Measurements from ENCODE around the gene PAFAH1B2. TPM values are rescaled to one million over a fixed set of nuclear protein-coding genes. Genes with fewer than 3 reads are reported as not detected.
A peak's percentile ranks its signal among the peaks of the same experiment; 100 is the strongest.

PAFAH1B2 gene
- total RNA-seq, 1 donor from 2014 or later, result 190 TPM

DNA sequence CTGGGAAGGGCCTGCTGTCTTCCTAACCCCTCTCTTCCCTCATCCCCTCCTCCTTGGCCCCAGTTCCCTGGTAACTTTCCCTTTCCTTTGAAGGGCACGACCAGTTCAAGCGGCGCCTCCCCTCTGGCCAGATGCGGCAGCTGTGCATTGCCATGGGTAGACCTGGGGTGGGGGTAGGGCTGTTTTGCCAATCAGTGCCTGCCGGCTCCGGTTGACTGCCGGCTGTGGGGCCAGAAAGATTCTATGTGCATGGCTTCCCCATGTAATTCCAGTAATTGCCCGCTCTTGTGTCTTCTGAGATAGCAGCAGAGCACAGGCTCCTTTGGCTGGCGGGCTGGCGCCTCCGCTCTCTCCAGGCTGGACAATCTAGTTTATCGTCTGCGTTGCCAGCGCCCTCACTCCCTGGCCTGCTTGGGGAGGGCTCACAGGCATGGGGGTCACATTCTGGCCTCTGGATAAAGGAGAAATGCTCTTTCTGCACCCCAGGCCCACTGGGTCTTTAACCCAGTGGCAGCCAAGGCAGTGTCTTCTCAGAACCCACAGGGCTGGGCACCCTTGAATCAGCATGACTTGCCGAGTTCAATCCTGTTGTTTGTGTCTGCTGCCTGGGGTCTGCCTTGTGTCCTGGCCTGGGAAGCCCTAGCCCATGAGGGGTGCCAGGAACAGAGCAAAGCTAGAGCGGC lies 43.9 kb downstream of the PAFAH1B2 start:
- DNase-seq (ENCODE audit: low read depth in 2 of 2), result no peak

DNA sequence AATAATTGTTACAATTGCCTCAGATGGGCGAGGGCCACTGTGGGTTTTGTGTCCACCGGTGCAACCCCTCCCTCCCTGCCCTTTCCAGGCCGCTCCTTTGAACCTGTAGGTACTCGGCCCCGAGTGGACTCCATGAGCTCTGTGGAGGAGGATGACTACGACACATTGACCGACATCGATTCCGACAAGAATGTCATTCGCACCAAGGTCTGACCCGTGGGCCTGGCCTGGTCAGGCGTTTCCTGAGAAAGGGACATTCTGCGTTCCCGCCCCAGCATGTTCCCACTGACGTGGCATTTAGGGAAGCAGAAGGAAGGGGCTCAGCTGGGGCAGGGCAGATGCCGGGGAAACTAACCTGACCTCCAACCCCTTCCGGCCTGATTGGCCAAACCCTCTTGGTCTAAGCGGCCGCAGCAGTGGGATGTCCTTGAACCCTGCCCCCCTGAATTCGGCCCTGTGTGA lies 44.6 kb downstream of the PAFAH1B2 start:
- DNase-seq (ENCODE audit: low read depth in 2 of 2), result no peak

DNA sequence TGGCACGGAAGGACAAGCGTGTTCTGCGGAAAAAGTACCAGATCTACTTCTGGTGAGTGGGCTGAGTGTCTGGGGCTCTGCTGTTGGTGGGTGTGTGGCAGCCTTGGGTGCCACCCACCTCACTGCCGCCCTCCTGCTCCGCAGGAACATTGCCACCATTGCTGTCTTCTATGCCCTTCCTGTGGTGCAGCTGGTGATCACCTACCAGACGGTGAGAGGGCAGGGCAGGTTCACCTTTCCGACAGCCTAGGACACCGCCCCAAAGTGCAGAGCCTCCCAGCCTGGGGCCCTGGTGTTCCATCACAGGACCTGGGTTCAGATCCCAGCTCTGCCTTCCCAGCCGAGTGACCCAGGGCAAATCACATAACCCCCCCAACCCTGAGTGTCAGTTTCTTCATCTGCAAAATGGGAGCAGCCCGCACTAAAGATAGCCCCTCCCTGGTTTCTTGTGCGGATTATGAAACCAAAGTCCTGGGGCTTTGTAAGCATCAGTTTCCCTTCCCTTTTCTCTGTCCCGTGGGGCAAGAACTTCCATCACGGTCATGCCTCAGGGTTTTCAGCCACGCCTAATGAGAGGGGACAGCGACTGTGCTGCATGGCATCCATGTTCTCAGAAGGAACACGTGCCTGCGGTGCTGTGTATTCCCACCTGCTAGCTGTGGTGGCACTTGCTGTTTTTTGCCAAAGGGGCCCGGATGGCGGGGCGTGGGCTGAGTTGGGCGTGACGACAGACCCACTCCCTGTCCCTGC lies 45.3 kb downstream of the PAFAH1B2 start:
- no peak for DNase-seq (ENCODE audit: low read depth in 2 of 2)

DNA sequence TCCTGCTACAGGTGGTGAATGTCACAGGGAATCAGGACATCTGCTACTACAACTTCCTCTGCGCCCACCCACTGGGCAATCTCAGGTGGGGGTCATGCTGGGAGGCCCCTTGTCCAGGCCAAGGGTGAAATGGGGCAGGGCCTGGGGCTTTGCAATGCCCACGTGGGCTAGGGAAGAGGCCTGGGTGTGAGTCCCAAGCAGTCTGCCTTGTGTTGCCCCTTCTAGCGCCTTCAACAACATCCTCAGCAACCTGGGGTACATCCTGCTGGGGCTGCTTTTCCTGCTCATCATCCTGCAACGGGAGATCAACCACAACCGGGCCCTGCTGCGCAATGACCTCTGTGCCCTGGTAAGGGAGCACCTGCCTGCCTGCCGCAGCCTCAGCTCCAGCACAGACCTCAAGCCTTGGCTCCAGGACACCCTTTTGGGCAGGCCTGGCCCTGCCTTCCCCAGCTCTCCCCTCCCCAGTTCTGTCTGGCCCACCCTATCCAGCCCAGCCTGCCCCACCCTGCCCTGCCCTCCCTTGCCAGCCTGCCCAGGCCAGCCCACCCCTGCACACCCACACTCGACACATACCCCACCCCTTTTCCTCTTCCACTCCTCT lies 46.0 kb downstream of the PAFAH1B2 start:
- no peak for DNase-seq (ENCODE audit: low read depth in 2 of 2)

DNA sequence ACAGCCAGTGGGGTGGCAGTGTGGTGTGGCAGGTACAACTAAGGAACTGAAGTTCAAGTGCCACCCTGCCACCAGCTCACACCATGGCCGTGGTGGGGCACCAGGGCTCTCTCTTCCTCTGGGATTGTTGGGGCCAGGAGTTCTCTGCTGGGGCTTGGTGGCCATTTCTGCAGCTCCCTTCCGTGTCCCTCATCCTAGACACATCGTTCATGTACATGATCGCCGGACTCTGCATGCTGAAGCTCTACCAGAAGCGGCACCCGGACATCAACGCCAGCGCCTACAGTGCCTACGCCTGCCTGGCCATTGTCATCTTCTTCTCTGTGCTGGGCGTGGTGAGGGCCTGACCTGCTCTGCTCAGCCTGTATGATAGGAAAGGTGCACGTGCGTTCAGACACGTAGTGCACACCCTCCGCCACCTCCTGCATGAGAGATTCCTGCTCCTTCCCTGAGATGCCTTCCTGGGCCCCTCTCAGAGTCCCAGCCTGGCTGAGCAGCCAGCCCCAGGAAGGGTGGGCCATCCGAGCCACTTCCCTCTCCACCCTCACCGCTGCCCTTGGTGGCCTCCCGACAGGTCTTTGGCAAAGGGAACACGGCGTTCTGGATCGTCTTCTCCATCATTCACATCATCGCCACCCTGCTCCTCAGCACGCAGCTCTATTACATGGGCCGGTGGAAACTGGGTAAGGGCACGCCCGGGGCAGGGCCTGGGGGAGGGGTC lies 47.8 kb downstream of the PAFAH1B2 start:
- DNase-seq (ENCODE audit: low read depth in 2 of 2), result no peak

DNA sequence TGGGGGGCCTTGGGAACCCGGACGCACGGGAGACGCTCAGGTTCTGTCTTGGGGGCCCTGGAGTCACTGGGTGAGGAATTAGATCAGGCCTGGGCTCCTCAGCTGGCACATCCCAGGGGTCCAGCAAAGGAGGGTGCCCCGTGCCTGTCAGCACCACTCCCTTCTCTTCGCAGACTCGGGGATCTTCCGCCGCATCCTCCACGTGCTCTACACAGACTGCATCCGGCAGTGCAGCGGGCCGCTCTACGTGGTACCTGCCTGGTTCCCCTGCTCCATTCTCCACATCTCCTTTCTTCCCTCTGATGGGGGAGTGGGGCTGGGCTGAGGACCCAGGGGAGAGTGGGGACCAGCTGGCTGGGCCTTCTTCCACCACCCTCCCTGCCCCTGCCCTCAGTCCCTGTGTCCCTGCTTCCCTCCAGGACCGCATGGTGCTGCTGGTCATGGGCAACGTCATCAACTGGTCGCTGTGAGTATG lies 48.4 kb downstream of the PAFAH1B2 start:
- no peak for DNase-seq (ENCODE audit: low read depth in 2 of 2)

DNA sequence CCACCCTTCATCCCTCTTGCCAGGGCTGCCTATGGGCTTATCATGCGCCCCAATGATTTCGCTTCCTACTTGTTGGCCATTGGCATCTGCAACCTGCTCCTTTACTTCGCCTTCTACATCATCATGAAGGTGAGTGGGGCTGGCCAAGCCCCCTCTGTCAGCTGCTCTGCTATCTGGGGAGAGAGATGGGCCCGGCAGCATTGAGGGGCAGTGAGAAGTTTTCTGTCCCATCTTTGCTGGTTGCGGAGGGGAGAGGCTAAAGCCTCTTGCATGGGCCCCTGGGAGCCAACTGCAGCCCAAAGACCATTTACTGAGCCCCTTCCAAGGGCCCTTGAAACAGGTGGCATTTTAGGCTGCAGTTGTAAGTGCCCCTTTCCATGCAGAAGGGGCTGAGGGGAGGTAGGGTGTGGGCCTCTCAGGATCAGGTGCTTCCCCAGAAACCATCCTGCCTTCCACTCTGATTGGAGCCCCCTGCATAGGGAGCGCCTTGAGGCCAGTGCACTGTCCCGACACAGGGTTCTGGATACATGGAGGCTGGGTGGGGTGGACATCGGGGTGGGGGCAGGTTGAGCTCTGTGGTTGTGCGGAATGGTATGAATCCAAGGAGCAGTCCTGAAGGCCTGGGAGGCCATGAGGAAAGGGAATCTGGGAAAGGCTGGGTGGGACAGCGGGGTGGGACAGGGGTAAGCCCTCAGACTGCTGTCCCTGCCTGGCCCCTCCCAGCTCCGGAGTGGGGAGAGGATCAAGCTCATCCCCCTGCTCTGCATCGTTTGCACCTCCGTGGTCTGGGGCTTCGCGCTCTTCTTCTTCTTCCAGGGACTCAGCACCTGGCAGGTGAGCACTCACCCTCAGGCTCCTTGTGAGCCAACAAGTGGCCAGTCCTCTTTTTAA lies 49.3 kb downstream of the PAFAH1B2 start:
- no peak for DNase-seq (ENCODE audit: low read depth in 2 of 2)

DNA sequence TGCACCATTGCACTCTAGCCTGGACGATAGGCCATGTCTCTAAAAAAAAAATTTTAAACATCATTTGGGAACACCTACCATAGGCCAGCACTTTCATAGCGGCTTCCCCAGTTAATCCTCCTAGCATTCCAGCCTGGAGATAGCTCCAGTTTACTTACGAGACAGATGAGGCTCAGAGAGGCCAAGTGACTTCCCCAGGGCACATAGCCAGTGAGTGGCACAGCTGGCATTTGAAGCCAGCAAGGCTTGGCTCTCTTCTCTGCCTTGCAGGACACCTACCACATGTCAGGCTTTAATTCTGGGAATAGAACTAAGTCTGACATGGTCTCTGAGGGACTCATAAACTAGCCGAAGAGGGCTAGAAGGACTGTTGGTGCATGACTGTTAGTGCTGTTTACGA lies 50.2 kb downstream of the PAFAH1B2 start:
- no peak for DNase-seq (ENCODE audit: low read depth in 2 of 2)

DNA sequence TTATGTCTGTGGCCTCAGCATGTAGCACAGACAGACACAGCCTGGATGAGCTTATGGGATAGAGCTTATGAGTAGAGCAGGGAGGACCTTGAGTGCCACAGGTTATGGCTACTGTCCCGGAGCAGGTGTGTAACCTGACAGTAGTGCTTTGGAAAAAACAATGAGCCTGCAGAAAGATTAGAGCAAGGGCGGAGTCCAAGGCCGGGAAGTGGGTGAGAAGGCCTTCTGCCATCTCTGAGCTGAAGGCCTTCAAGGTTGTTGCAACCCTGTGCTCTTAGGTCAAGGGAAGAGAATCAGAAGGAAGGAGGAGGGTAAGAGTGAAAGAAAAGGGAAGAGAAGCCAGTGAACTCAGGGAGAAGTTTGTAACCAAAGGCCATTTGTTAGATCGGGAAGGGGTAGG lies 51.2 kb downstream of the PAFAH1B2 start:
- DNase-seq (ENCODE audit: low read depth in 2 of 2), result no peak

DNA sequence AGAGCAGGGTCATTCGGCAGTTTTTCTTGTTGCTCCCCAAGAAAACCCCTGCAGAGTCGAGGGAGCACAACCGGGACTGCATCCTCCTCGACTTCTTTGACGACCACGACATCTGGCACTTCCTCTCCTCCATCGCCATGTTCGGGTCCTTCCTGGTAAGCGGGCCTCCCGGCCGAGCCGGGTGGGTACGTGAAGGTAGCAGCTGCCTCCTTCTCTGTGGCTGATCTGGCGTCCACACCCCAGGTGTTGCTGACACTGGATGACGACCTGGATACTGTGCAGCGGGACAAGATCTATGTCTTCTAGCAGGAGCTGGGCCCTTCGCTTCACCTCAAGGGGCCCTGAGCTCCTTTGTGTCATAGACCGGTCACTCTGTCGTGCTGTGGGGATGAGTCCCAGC lies 51.7 kb downstream of the PAFAH1B2 start:
- DNase-seq (ENCODE audit: low read depth in 2 of 2), result no peak

DNA sequence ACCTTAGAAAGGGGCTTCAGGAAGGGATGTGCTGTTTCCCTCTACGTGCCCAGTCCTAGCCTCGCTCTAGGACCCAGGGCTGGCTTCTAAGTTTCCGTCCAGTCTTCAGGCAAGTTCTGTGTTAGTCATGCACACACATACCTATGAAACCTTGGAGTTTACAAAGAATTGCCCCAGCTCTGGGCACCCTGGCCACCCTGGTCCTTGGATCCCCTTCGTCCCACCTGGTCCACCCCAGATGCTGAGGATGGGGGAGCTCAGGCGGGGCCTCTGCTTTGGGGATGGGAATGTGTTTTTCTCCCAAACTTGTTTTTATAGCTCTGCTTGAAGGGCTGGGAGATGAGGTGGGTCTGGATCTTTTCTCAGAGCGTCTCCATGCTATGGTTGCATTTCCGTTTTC lies 52.9 kb downstream of the PAFAH1B2 start:
- DNase-seq (ENCODE audit: low read depth in 2 of 2), result no peak

DNA sequence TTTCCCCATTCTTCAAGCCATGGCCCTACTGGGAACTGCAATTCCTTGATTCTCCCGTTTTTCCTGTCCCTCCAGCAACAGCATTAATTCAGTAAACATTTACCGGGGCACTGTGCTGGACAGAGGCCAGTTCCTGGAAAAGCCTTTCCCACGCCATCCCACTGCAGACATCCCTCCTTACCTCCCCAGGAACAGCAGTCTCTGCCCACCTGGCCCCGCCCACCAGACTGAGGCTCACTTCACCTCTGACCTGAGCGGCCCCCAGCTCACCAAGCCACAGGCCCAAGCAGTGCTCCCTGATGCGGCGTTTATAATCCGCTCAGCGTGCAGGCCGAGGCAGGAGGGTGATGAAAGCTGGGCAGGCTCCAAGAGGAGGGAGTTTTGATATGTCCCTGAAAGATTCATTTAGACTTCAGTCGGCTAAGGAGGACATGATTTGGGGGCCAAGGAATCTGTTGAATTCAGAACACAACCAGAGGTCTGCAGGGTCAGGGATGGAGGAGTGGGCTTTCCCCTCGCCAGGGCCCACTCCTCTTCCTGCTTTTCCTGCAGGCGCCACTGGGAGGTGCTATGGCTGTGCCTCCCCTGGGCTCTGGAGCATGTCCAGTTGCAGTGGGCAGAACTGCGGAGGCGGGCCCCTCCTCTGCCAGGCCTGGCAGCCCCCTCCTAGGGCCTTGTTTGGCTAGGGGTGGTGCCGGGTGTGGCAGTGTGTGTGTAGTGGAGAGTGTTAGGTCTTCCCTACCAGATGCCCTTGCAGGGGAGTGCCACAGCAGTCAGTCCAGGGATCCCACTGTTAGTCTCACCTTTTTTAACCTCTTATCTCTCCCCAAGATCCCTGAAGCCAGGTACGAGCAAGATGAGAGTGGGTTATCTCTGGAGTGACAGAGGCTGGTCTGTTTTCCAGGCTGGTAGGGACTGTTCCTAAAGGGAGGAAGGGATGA lies 53.7 kb downstream of the PAFAH1B2 start:
- no peak for DNase-seq (ENCODE audit: low read depth in 2 of 2)

DNA sequence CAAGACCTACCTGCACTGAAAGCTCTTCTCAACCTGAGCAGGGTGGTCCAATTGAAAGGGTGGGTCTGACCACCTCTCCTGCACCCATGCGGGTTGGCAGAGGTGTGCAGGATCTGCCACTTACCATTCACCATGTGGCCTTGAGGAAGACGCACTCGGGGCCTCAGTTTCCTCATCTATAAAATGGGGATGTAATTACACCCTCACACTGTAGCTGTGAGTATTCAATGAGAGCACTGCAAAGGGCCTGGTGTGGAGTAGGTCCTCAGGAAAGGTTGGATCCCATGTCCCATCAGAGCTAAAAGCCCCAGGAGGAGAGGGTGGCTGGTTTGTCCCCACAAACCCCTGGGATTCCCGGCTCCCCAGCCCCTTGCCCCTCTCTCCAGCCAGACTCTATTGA lies 54.5 kb downstream of the PAFAH1B2 start:
- DNase-seq (ENCODE audit: low read depth in 2 of 2), result no peak

DNA sequence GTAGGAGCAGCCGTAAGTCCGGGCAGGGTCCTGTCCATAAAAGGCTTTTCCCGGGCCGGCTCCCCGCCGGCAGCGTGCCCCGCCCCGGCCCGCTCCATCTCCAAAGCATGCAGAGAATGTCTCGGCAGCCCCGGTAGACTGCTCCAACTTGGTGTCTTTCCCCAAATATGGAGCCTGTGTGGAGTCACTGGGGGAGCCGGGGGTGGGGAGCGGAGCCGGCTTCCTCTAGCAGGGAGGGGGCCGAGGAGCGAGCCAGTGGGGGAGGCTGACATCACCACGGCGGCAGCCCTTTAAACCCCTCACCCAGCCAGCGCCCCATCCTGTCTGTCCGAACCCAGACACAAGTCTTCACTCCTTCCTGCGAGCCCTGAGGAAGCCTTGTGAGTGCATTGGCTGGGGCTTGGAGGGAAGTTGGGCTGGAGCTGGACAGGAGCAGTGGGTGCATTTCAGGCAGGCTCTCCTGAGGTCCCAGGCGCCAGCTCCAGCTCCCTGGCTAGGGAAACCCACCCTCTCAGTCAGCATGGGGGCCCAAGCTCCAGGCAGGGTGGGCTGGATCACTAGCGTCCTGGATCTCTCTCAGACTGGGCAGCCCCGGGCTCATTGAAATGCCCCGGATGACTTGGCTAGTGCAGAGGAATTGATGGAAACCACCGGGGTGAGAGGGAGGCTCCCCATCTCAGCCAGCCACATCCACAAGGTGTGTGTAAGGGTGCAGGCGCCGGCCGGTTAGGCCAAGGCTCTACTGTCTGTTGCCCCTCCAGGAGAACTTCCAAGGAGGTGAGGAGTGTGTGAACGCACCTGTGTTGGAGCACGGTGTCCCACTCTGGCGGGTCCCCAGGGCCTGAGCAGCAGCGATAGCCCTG lies 55.2 kb downstream of the PAFAH1B2 start, which contains the start of gene TAGLN:
Gene TAGLN, plus strand, starts transcription at position 318 of the 863 bp plus-strand sequence. CDS start 3,644 bp downstream, outside the sequence.
- DNase-seq (ENCODE audit: low read depth in 2 of 2), result peak in 1 of 2 donors; percentile 27

DNA sequence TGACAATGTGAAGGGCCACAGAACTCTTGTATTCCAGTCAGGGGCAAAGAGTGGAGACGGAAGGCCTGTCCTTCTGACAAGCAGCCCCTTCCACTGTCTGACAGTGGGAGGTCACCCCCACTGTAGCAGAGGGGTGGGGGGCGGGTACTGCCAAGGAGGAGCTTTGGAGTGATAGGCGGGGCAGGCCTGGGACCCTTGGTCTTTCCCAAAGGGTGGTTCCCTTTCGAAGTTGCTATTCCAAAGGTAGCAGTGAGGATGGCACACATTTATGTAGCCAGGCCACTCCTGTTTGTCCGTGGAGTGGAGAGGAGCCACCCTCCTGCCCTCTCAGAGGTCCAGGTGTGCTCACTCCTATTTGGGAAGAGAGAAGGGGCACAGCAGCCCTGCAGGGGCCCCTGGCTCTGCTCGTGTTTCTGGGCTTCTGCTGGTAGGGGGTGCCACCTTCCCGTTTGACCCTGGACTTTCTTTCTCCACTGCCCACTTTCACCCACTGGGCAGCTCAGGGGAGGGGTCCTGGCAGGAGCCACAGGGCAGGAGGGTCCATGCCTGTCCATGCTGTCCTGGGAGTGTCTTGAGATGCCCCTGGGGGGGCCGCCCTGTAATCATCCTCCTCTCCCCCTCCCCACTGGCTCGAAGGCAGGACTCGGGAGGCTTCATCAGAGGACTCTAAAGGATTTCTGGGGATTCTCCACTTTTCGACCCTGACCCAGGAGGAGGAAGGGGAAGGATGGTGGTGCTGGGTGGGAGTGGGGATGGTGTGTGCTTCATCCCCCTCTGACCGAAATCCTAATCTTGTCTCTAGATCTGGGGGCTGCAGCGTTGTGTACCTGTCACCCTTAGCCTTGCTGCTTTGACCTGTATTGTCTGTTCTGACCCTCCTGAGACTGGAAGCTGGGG lies 56.1 kb downstream of the PAFAH1B2 start:
- DNase-seq (ENCODE audit: low read depth in 2 of 2), result no peak

DNA sequence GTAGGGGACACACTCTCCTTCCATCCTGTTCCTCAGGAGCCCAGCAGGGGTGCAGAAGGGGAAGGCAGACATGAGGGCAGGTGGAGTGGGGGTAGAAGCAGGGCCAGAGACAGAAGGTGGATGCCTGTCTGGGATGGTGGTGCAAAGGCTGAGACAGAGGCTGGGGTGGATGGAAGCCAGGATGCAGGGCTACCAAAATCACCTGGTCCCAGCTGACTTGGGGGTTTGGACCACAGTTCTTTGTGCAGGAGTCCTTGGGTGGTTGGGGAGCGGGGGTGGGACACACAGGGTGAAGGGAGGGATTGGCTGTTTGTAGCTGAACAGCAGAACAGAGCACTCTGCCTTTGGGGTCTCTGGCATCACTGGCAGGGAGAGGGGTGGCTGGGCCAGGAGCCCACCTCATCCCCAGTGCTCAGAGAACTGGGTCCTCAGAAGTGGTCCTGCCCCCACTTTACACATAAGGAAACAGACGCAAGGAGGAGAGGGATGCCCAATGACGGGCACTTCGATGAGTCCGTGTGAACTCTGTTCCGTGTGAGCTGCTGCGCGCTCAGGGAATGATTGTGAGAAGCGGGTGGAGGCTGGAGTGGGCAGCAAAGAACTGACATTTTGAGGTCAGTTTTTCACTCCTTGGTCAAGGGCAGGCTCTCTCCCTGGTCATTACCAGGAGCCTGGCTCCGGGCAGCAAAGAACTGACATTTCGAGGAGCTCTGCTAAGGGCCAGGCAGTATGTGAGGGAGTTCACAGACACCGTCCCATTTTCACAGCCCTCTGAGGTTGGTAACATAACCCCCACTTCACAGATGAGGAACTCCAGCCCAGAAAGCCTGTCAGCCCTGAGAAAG lies 56.9 kb downstream of the PAFAH1B2 start:
- no peak for DNase-seq (ENCODE audit: low read depth in 2 of 2)
